ENCODE results near the gene FARSB.

DNA sequence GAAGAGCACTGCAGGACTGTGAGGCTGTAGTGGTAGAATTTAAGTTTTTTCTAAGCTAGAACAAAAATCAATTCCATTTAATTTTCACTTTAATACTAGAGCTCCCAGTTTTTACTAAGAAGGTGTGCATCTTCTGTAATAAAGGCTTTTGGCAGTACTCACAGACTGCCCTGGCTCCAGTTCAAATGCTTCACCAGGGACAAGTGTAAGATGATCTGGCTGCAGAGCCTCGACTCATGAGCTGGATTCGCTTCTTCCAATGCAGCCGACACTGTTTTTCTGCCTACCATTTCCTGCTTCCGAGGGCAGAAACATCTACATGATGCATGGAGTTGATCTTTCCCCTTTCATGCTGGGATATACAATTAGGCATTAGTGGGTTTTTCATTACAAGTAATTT is 87.0 kb downstream of the FARSB start:
- no peak for TF ChIP-seq CTCF (IDR thresholded peaks at IDR 0.05)
- no peak for TF ChIP-seq POLR2A (IDR thresholded peaks at IDR 0.05)

Data from thyroid gland (tissue), 4 donors.